ENCODE results near the gene BACE2. TPM values are rescaled to one million over a fixed set of nuclear protein-coding genes. Genes with fewer than 3 reads are reported as not detected.

Gene BACE2
- total and polyA plus RNA-seq, 2 donors (not counting 3 experiments of a cell fraction or from before 2014, with no cell fraction given): 113 to 184 TPM

GRCh38 chr21:41169701-41170100 is 1.7 kb downstream of the BACE2 start:
- Histone ChIP-seq H2AFZ (ENCODE audit: low read depth, low read length) (no peak overlapping the region), H3K27ac (ENCODE audit: insufficient read depth, low read depth, low read length) (no peak overlapping the region), H3K36me3 (ENCODE audit: control insufficient read depth in 2 of 2, extremely low read depth in 1 of 2, insufficient read depth in 2 of 2, low read length in 2 of 2) (no peaks in the 10 kb centered on the region), H3K9ac (replicated peaks; ENCODE audit: extremely low read depth, insufficient read depth, low read length) (no peak overlapping the region), H4K20me1 (replicated peaks; ENCODE audit: control insufficient read depth, extremely low read depth, insufficient read depth, low read length) (no peaks in the 10 kb centered on the region), H3K9me1 (replicated peaks; ENCODE audit: control insufficient read depth, extremely low read depth, insufficient read depth, low read length) (no peaks in the 10 kb centered on the region), H3K4me2 (ENCODE audit: insufficient read depth, low read length) (peak overlapping the region; percentile 54), H3K27me3 (ENCODE audit: control insufficient read depth in 2 of 2, insufficient read depth in 2 of 2, low read length in 2 of 2) (no peaks in the 10 kb centered on the region), H3K79me2 (ENCODE audit: control insufficient read depth, insufficient read depth, low read length) (peaks cover 20% of the 10 kb centered on the region), H3K4me3 (replicated peaks in 1 of 3; ENCODE audit: insufficient read depth in 1 of 3, low read depth in 1 of 3, low read length in 3 of 3) (peak overlapping the region in 2 of 3 experiments; percentile 77 to 95), H3K4me1 (ENCODE audit: control insufficient read depth, extremely low read depth, insufficient read depth, low read length) (peaks cover 32% of the 10 kb centered on the region), H3K9me3 (replicated peaks; ENCODE audit: control insufficient read depth, insufficient read depth, low read length) (no peaks in the 10 kb centered on the region)
- DNase-seq (ENCODE audit: low read depth, low spot score) (no peak), FAIRE-seq (no peak)
- no peak for TF ChIP-seq POLR2A (IDR thresholded peaks at IDR 0.05; ENCODE audit: low read depth, low read length)
- no peak for TF ChIP-seq JUN (IDR thresholded peaks at IDR 0.05; ENCODE audit: borderline replicate concordance, insufficient read depth, insufficient read length, low read depth)
- TF ChIP-seq CTCF (IDR thresholded peaks at IDR 0.05; ENCODE audit: extremely low read depth in 1 of 2, insufficient read depth in 1 of 2, low read depth in 1 of 2, low read length in 2 of 2): no peak
- TF ChIP-seq GATA2 (IDR thresholded peaks at IDR 0.05; ENCODE audit: insufficient read depth, insufficient read length, low read depth, low read length): no peak
- TF ChIP-seq MAX (IDR thresholded peaks at IDR 0.05; ENCODE audit: insufficient read depth, insufficient read length): no peak
- TF ChIP-seq FOS (IDR thresholded peaks at IDR 0.05; ENCODE audit: borderline replicate concordance, insufficient read depth, low read length): no peak
- no peak for TF ChIP-seq EZH2 (IDR thresholded peaks at IDR 0.05; ENCODE audit: borderline replicate concordance, low read depth, low read length, severe bottlenecking)
- TF ChIP-seq POLR2AphosphoS5 (IDR thresholded peaks at IDR 0.05; ENCODE audit: insufficient read depth, low read depth, low read length): no peak
- TF ChIP-seq MYC (IDR thresholded peaks at IDR 0.05; ENCODE audit: low read depth, low read length): no peak
- CTCF ChIA-PET: interaction anchor here (1.8 to 4.2 kb wide), 5 partner anchors 12 to 113 kb away, joined by 6 to 34 read pairs (median 18); no protein-coding TSS in a partner anchor
- POLR2A ChIA-PET: no interaction called here
- intact Hi-C loops (cut with micrococcal nuclease) (loop anchor here (5.0 kb wide), 2 partner anchors 38 to 253 kb away; no protein-coding TSS in a partner anchor), dilution Hi-C loops (cut with MboI; ENCODE audit: extremely low pct_ligation_motif_present, low sequenced_read_pairs) (no loop called here)
- no TSS peak for BruUV-seq (replicated peaks)
